ENCODE data around the gene FARS2. TPM values are rescaled to one million over a fixed set of nuclear protein-coding genes. Genes with fewer than 3 reads are reported as not detected.

Gene FARS2
- total RNA-seq, 1 experiment from 2014 or later, result 13.8 TPM

GRCh38 chr6:5331845-5332442, 70.6 kb downstream of the FARS2 start:
- no peak for ATAC-seq
- Histone ChIP-seq H3K79me2 (ENCODE audit: insufficient read depth, low read length) (no peaks in the 10 kb centered on the region), H3K36me3 (ENCODE audit: control insufficient read depth in 1 of 2, insufficient read depth in 2 of 2, low read length in 2 of 2) (no peaks in the 10 kb centered on the region), H3K9me3 (ENCODE audit: control insufficient read depth in 1 of 2, insufficient read depth in 1 of 2, low read depth in 1 of 2, low read length in 2 of 2) (no peaks in the 10 kb centered on the region), H3K4me2 (ENCODE audit: low read length) (no peak overlapping the region), H4K20me1 (ENCODE audit: insufficient read depth) (no peaks in the 10 kb centered on the region), H2AFZ (ENCODE audit: low read depth, low read length, poor library complexity, severe bottlenecking) (no peak overlapping the region), H3K9ac (ENCODE audit: low read length) (no peak overlapping the region), H3K27ac (ENCODE audit: low read depth, low read length) (no peak overlapping the region), H3K4me3 (replicated peaks in 1 of 2; ENCODE audit: low read depth in 1 of 2, low read length in 2 of 2) (no peak overlapping the region), H3K4me1 (ENCODE audit: control insufficient read depth in 1 of 2, insufficient read depth in 2 of 2, low read length in 2 of 2) (no peaks in the 10 kb centered on the region), H3K27me3 (ENCODE audit: insufficient read depth, low read length) (no peaks in the 10 kb centered on the region), H3K9me2 (ENCODE audit: insufficient read depth) (no peaks in the 10 kb centered on the region)
- POLR2A ChIA-PET, result no interaction called here
- CTCF ChIA-PET, result no interaction called here
- intact Hi-C loops (cut with micrococcal nuclease), result no loop called here
- no peak for DNase-seq (ENCODE audit: low read depth, low spot score)
- RAD21 ChIA-PET (ENCODE audit: low non-redundant PET in 1 of 2, low total read pairs in 2 of 2, uncharacterized antibody in 2 of 2, unreplicated experiment in 2 of 2), result no interaction called here
- TF ChIP-seq FOSL1 (IDR thresholded peaks at IDR 0.05; ENCODE audit: low read depth) (no peak), ATF3 (IDR thresholded peaks at IDR 0.05) (no peak), CTCF (IDR thresholded peaks at IDR 0.05 in 2 of 3, conservative IDR thresholded peaks at IDR 0.05 in 1 of 3; ENCODE audit: borderline replicate concordance in 1 of 3, insufficient read depth in 1 of 3, low read depth in 2 of 3, low read length in 2 of 3) (no peak), CBX3 (IDR thresholded peaks at IDR 0.05; ENCODE audit: low read depth) (no peak), EZH2 (IDR thresholded peaks at IDR 0.05) (no peak), ZNF274 (IDR thresholded peaks at IDR 0.05; ENCODE audit: low read depth, low read length) (no peak), SIN3A (IDR thresholded peaks at IDR 0.05; ENCODE audit: low read depth) (no peak), EZH2phosphoT487 (IDR thresholded peaks at IDR 0.05; ENCODE audit: borderline replicate concordance) (no peak)
- BruUV-seq (replicated peaks), result no TSS peak

GRCh38 chr6:5333658-5334057, 72.3 kb downstream of the FARS2 start:
- no TSS peak for BruUV-seq (replicated peaks)
- Histone ChIP-seq H3K9me2 (ENCODE audit: insufficient read depth) (no peaks in the 10 kb centered on the region), H3K9ac (ENCODE audit: low read length) (no peak overlapping the region), H3K4me2 (ENCODE audit: low read length) (no peak overlapping the region), H3K36me3 (ENCODE audit: control insufficient read depth in 1 of 2, insufficient read depth in 2 of 2, low read length in 2 of 2) (no peaks in the 10 kb centered on the region), H3K27me3 (ENCODE audit: insufficient read depth, low read length) (no peaks in the 10 kb centered on the region), H3K27ac (ENCODE audit: low read depth, low read length) (no peak overlapping the region), H2AFZ (ENCODE audit: low read depth, low read length, poor library complexity, severe bottlenecking) (no peak overlapping the region), H4K20me1 (ENCODE audit: insufficient read depth) (no peaks in the 10 kb centered on the region), H3K79me2 (ENCODE audit: insufficient read depth, low read length) (no peaks in the 10 kb centered on the region; the same call in 1 of the 2 replicates), H3K4me3 (replicated peaks in 1 of 2; ENCODE audit: low read depth in 1 of 2, low read length in 2 of 2) (no peak overlapping the region), H3K4me1 (ENCODE audit: control insufficient read depth in 1 of 2, insufficient read depth in 2 of 2, low read length in 2 of 2) (no peaks in the 10 kb centered on the region), H3K9me3 (ENCODE audit: control insufficient read depth in 1 of 2, insufficient read depth in 1 of 2, low read depth in 1 of 2, low read length in 2 of 2) (no peaks in the 10 kb centered on the region)
- RAD21 ChIA-PET (ENCODE audit: low non-redundant PET in 1 of 2, low total read pairs in 2 of 2, uncharacterized antibody in 2 of 2, unreplicated experiment in 2 of 2), result no interaction called here
- ATAC-seq (no peak), DNase-seq (ENCODE audit: low read depth, low spot score) (no peak)
- TF ChIP-seq REST (IDR thresholded peaks at IDR 0.05; ENCODE audit: low read depth), result no peak
- no peak for TF ChIP-seq SIN3A (IDR thresholded peaks at IDR 0.05; ENCODE audit: low read depth)
- POLR2A ChIA-PET, result no interaction called here
- intact Hi-C loops (cut with micrococcal nuclease), result no loop called here
- CTCF ChIA-PET, result no interaction called here

Data from HCT116 (cell line).